Body of pancreas (tissue), 4 donors: ENCODE results near the gene RPL35. TPM values are rescaled to one million over a fixed set of nuclear protein-coding genes. Genes with fewer than 3 reads are reported as not detected.

ENCODE experiments used
- ATAC-seq: fragments of 150-250 bp; one replicate; pipeline ENCODE4 v1.9.1; 2016
- DNase-seq, 4 donors: peaks; one replicate each; pipeline ENCODE4 v3.0.0-alpha.2; 2019
- H3K27ac ChIP-seq, 4 donors: fragments of 200-600 bp; sonication (generic); 1 replicate in 3 of 4; 2 replicates in 1 of 4; pipeline versions ENCODE4 v1.5.1 to v1.6.1; 2016 to 2019; ENCODE audit warnings: mild to moderate bottlenecking in 1 of 4, mixed read lengths in 1 of 4, moderate library complexity in 1 of 4
- H3K27me3 ChIP-seq, 2 donors: fragments of 200-600 bp; sonication (generic); one replicate each; pipeline ENCODE4 v1.6.0; 2016; ENCODE audit warnings: mild to moderate bottlenecking in 1 of 2
- H3K36me3 ChIP-seq, 2 donors: fragments of 200-600 bp; sonication (generic); replicated peaks in 1 of 2; 2 replicates each; pipeline ENCODE4 v1.5.1; 2016; ENCODE audit warnings: low read depth in 2 of 2; ENCODE audit not compliant: insufficient read depth in 1 of 2
- H3K4me1 ChIP-seq: fragments of 200-600 bp; sonication (generic); one replicate; pipeline ENCODE4 v1.6.0; 2016
- H3K4me3 ChIP-seq, 2 donors: fragments of 200-600 bp; sonication (generic); 1 replicate in 1 of 2; 2 replicates in 1 of 2; pipeline ENCODE4 v1.5.1; 2016 to 2019
- H3K9me3 ChIP-seq, 3 donors: fragments of 200-600 bp; sonication (generic); 1 replicate in 2 of 3; 2 replicates in 1 of 3; pipeline ENCODE4 v1.5.1; 2016
- CTCF ChIP-seq, 7 experiments: fragments of 450-650 bp in 4 of 7; fragments of 200-600 bp in 3 of 7; sonication (generic) in 3 of 7; IDR thresholded peaks; one replicate each; pipeline ENCODE4 v1.5.1; 2016 to 2019; ENCODE audit warnings: antibody characterized with exemption in 7 of 7
- POLR2A ChIP-seq, 3 donors: fragments of 450-650 bp; IDR thresholded peaks; one replicate each; pipeline ENCODE4 v1.6.1; 2016; ENCODE audit warnings: antibody characterized with exemption in 3 of 3, mild to moderate bottlenecking in 2 of 3
- WGBS, 2 donors: methylation state at CpG; one replicate each; pipeline ENCODE4 v1.1.5; 2017; 5-methylcytosine and 5-hydroxymethylcytosine counted together
- intact Hi-C: fragments of 100-400 bp; cut with DNase I; formaldehyde crosslinking; loops from one replicate; pipeline ENCODE4 v1.15.1; 2023
- total RNA-seq, 2 donors: library from RNA; depleted of rRNA; stranded (reverse); fragments of >200 nt; gene quantifications; one replicate each; pipeline ENCODE4 v1.1.0, GENCODE V29; 2016

RPL35 gene
- total RNA-seq, 2 donors from 2014 or later, result 1,031 to 1,035 TPM

GRCh38 chr9:124871156-124871561 lies 9.4 kb upstream of the RPL35 start:
- ATAC-seq, result no peak

GRCh38 chr9:124870723-124871122 lies 9.0 kb upstream of the RPL35 start:
- Histone ChIP-seq H3K27me3 (no peaks in the 10 kb centered on the region), H3K4me3 (no peak overlapping the region), H3K36me3 (peaks cover 0 to 6% of the 10 kb centered on the region in 2 donors), H3K27ac (peak overlapping the region in 2 of 4 donors; percentile 94), H3K9me3 (no peaks in the 10 kb centered on the region), H3K4me1 (peaks cover 42% of the 10 kb centered on the region)
- no peak for ATAC-seq
- 40 to 57% methylated on average over 6 of the region's 6 CpGs for WGBS, 2 donors
- intact Hi-C loops, result no loop called here
- TF ChIP-seq POLR2A (IDR thresholded peaks at IDR 0.05) (no peak), CTCF (IDR thresholded peaks at IDR 0.05) (no peak)
- DNase-seq, result no peak

More at GRCh38 chr9:124871156-124871561, 9.4 kb upstream of the RPL35 start:
- H3K36me3 ChIP-seq, result peaks cover 0 to 6% of the 10 kb centered on the region in 2 donors
- no peaks in the 10 kb centered on the region for H3K9me3 ChIP-seq
- no peaks in the 10 kb centered on the region for H3K27me3 ChIP-seq
- H3K27ac ChIP-seq, result peak overlapping the region in 1 of 4 donors; percentile 94
- WGBS, 2 donors, result 59 to 76% methylated on average over 7 to 11 of the region's 11 CpGs
- TF ChIP-seq CTCF (IDR thresholded peaks at IDR 0.05), result no peak
- no peak for TF ChIP-seq POLR2A (IDR thresholded peaks at IDR 0.05)
- peaks cover 42% of the 10 kb centered on the region for H3K4me1 ChIP-seq
- DNase-seq, result no peak
- intact Hi-C loops, result no loop called here
- H3K4me3 ChIP-seq, result no peak overlapping the region

- TF ChIP-seq CTCF (IDR thresholded peaks at IDR 0.05) (no peak), POLR2A (IDR thresholded peaks at IDR 0.05) (peak in 2 of 3 donors; percentile 6 to 23)
- ATAC-seq (no peak), DNase-seq (peak; percentile 32 to 59 (median 45))
- intact Hi-C loops, result no loop called here
- WGBS, 2 donors, result 6% methylated on average over 9 to 12 of the region's 12 CpGs
- no peaks in the 10 kb centered on the region for H3K9me3 ChIP-seq
- H3K36me3 ChIP-seq, result peaks cover 0 to 2% of the 10 kb centered on the region in 2 donors
- no peaks in the 10 kb centered on the region for H3K27me3 ChIP-seq
- peak overlapping the region; percentile 6 to 94 (median 90) for H3K27ac ChIP-seq
- peaks cover 42% of the 10 kb centered on the region for H3K4me1 ChIP-seq
- peak overlapping the region; percentile 82 to 94 for H3K4me3 ChIP-seq
These were observed 8.3 kb upstream of the RPL35 start for GRCh38 chr9:124869986-124870560.

- Histone ChIP-seq H3K36me3 (no peaks in the 10 kb centered on the region), H3K4me1 (peaks cover 42% of the 10 kb centered on the region), H3K27me3 (no peaks in the 10 kb centered on the region), H3K4me3 (peak overlapping the region; percentile 82 to 94), H3K27ac (peak overlapping the region; percentile 84 to 94 (median 90)), H3K9me3 (no peaks in the 10 kb centered on the region)
- intact Hi-C loops, result no loop called here
- peak; percentile 15 for ATAC-seq
- no peak for TF ChIP-seq POLR2A (IDR thresholded peaks at IDR 0.05)
- no peak for TF ChIP-seq CTCF (IDR thresholded peaks at IDR 0.05)
- 0% methylated on average over 26 to 41 of the region's 41 CpGs for WGBS, 2 donors
- peak in 2 of 4 donors; percentile 21 to 41 for DNase-seq
These were observed 7.8 kb upstream of the RPL35 start for GRCh38 chr9:124869466-124869985.
